Cerebellar nuclear complex (tissue), 1 donor: ENCODE measurements around the gene SMU1.

ENCODE experiments used
- DNase-seq, 2 experiments: peaks; one replicate each; lab custom pipeline; 2025; lab: John Stamatoyannopoulos, UW

SMU1 gene

DNA sequence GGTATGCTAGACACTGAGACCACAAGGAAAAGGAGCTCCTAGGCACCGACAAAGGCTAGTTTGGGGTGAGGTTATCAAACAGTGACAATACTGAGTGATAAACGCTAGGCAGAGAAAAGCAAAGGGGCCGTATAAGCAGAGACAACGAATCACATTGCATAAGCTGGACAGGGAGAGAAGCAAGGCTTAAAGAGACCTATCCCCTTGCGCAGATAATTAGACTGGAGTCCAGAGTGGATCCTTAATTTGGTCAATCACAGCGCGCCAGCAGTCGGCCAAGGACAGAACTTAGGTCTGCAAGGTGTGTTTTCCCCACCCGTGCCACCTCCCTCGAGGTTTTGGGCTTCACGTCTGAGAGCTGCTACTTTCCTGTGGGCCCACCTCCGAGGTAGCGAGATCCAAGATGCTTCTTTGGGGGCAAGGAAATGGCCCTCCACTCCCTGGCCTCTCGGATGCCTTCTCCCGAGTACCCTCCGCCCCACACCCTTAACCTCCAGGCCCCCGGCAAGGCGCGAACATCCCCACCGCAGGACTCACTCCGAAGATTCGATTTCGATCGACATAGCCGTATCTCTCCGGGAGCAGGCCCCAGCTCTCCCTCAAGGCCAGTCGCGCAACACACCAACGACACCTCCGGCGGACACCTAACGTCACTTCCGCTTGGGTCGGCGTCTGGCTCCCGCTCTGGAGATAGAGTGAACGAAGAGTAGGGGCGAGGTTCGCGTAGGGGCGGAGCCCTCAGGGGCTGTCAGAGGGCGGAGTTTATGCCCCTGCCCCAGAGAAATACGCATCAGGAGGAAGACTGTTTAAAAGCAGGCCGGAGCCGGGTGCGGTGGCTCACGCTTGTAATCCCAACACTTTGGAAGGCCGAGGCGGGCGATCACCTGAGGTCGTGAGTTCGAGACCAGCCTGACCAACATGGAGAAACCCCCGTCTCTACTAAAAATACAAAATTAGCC is at the start of gene SMU1:
Gene SMU1, minus strand, starts transcription at position 629 of the 959 bp plus-strand sequence. Its CDS starts 66 bp downstream, at position 563.
- peak; percentile 88 to 96 for DNase-seq

DNA sequence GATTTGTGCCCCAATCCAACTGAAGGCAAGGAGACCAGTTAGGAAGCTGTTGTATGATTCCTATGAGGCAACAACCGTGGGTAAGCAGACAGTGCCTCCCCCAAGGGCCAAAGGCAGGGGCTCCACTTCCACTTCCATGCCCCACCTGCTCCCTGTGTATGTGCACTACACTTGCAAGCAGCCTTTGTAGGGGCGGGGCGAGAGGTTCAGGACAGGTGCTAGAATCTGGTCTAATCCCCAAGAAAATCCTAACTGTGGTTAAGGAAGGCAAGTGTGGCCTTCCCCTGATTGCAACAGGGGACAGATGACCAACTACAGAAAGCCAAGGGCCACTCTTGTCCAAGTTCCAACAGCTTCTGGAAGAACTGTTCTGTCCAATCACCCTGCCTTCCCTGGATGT is 49.0 kb upstream of the SMU1 start:
- DNase-seq: no peak

DNA sequence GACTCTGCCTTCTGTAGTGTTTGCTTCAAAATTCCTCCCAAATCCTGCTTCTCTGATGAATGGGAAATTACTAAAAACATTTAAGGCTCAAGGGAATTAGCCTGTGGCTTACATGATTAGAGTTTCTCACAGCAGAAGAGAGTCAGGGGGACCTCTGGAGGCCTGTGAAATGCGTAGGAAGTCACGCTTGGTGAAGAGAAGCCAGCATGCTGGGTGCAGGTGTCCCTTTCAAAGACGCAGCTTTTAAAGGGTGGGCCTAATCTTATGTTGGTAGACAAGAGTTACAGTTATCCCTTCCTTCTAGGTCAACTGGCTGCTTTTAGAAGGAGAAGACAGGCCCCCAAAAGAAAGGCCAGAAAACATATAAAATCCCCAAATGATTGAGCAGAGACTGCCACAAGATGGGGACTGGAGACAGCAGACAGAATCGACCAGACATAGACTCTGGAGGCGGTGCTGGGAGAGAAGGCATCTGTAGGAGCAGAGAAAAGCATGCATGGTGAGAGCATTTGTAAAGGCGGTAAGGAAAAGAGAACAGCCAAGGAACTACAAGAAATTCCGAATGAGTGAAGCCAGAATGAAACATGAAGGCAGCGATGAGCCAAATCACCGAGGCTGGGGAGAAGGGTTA is 48.4 kb upstream of the SMU1 start:
- no peak for DNase-seq

DNA sequence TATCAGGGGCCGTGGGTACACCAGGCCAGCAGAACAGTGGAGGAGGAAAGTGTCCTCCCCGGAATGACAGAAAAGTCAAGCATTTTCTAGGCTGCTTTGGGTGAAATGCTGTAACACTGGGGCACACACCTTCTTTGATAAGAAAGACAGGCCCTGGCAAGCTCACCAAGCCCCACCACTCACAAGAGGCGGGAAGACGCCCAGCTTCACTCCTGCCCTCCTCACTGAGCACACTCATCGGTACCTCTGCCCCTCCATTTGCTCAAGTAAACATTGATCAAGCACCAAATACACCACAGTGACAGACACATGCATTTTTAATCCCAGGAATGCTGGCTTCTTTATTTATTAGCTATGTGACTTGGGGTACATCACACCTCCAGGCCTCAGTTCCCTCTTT is 47.6 kb upstream of the SMU1 start:
- no peak for DNase-seq

DNA sequence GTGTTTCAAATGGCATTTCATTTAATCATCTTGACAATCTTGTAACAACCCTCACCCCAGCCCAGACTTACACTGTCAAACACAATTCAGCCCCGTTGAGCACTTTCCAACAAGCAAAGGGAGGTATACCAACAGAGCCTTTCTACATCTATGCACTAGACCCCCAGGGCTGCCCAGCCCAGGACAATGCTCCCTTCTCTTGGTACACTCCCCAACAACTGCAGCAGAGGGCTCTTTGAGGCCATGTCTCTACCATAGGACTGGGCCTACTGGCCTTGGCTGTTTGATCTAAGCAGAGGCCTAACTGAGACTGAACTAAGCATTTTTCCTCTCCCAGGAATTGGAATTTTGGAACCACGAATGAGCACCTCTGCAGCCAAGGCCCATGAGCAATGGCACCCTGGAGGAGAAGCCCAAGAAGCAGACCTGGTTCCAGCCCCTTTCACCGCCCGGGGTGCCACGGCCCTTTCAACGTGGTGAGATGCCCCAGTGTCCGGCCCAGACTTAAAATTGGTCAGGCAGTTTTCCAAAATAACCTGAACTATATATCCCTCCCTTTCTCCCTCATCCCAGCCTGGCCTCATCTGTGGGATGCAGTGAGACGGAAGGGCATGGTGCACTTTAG is 47.0 kb upstream of the SMU1 start:
- DNase-seq: no peak

DNA sequence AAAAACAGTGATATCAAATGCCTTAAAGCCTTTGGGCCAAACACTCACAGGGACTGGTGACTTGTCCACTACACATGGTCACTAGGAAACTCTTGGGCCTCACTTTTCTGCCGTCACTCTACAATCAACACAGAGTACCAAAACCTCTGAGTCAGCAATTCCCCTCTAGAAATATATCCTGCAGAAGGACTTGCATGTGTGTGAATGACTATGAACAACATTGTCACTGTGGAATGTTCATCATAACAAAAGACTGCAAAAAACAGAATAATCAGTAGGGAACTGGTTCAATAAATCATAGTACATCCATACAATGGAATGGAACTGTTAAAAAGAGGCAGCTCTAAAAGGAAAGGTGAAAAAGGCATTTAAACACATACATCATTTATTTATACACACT is 44.1 kb upstream of the SMU1 start:
- no peak for DNase-seq

DNA sequence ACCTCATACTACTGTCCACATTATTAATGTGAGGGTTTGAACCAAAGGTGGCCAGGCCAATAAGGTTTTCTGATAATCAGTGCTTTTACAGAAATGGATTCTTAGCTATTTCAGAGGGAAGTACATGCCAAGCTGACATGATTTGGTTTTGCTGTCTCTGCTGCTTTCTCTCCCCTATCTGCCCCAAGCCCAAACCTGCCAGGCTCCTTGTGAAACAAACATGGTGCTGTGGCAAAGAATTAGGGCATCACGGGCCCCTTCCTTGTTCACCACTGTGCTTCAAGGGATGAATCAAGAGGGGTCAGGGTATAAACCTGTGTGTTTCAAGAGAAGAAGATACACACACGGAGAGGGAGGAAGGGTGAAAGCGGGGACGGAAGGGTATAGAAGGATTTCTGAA is 41.3 kb upstream of the SMU1 start:
- DNase-seq: no peak

DNA sequence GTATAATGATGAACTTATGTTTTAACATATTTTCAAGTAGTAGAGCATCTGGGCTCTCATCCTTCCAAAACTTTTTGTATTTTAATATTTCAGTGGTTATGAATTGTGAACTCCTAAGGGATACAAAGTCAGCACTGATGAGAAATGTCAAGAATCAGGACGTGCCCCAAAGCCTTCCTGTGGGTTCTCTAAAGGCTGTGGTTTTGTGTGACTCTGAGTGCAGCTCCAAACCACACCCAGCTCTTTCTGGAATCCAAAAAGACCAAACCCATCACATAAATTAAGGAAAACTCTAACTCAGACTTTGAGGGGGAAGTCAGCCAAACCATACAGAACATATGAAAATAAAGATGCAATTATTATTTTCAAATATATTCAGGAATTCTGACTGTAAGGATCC is 40.8 kb upstream of the SMU1 start:
- DNase-seq: no peak

DNA sequence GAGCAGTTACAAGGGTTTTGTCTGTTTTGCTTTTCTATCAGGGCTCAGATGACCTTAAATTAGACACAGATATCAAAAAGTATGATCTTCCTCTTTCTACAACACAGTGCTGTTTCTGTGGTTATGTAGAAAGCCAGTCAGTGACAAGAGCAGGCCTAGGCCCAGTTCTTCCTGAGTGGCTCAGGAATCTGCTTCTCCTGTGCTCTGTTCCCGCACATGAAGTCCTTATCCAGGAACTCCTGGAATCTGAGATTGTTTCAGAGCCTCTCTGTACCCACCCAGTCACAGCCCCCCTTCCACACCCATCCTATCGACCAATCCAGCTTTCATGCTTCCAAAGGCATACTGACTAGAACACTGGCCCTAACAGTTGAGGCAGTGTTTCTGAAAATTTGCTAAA is 40.4 kb upstream of the SMU1 start:
- DNase-seq: no peak

DNA sequence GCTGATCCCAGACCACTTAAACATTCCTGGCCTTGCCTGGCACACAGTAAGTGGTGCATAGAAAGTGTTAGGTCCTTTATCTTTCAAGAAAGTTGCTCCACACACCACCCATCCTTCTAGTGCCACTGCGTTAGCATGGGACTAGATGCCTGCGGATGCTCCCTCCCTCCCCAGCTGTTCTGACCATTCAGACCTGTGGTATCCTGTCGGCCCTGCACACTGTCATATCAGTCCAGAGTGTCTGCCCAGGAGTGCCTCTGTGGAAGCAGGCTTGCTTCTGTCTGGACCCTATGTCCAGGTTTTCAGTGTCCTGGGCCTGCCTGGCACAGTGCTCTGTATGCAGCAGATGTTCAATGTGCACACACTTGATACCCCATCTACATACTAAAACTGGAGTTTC is 38.3 kb upstream of the SMU1 start:
- DNase-seq: no peak

DNA sequence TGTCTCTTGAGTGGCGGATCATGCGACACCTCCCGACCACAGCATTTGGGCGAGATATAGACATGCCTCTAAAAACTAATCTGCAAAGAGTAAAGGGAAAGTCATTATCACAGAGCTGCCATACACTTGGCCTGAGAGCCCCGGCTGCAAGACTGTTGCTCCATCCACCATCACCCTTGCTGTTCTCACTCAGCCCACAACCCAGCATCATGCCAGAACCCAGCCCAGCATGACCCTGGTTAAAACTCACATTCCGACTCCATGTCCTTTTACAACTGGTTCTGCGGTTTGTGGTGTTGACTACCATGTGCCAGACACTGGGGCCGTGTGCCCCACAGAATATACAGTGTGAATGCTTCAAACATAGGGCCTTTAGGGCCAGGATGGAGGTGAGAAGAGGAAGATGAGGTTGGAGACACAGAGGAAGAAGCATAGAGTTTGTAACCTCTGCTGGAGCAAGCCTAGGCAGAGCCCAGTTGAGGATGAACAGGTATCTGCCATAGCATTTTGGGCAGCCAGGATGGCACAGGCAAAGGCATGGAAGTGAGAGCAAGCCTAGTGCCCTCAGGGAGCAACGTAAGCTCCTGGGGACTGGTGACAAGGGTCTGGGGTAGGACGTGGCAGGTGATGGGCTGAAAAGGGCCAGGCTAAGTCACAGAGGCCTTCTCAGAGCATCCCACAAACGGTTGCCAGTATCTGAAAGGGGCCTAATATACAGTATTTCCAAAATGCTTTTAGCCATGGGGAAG is 37.5 kb upstream of the SMU1 start:
- no peak for DNase-seq

DNA sequence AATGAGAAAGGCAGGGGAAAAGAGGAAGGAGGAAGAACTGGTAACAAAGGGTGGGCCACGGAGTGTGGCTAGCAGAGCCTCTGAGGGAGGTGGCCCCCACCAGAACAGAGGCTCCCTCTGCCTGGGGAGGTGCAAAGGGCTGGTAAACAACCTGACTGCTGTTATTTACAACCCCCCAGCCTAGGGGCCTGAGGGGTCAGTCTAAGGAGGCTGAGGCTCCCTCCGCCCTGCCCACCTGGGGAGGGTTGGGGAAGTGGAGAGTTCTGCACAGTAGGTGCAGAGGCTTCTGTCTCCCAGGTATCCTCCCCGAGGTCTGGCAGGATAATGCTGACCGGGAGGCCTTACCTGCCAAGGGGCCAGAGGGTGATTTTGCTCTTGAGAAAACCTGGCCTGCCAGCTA is 35.6 kb upstream of the SMU1 start:
- no peak for DNase-seq

DNA sequence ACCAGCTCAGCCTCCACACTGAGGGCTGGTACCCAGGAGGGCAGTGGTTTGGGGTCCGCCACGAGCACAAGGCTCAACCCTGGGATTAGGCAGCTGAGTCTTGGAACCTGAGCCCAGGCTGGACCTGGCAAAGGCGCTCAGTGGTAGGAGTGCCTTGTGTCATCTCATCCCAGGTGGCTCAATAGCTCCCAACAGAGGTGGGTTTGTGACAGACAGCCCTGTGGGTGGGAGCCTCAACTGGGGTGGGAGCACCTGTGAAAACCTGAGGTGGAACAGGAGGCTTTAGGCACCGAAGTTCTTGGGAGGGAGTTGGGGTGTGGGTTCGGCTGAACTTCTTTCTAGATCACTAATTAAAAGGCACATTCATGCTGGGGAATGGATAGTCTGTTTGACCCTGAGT is 35.2 kb upstream of the SMU1 start:
- DNase-seq: no peak

DNA sequence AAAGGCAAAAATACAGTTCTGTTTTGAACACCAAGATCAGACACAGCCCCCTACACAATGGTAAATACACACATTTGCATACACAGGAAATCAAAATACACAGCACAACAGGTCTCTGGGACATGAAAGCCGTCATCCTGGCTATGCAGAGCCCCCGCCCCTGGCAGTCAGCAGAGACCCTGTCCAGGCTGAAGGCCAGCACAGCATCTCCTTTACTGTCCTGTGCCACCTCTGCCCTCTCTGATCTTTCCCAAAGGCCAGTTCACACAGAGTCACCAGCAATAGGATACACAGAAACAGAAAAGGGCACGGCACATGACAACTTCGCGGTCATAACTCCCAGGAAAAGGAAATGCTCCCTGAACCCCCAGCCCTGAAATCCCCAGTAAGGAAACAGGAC is 34.2 kb upstream of the SMU1 start:
- no peak for DNase-seq

DNA sequence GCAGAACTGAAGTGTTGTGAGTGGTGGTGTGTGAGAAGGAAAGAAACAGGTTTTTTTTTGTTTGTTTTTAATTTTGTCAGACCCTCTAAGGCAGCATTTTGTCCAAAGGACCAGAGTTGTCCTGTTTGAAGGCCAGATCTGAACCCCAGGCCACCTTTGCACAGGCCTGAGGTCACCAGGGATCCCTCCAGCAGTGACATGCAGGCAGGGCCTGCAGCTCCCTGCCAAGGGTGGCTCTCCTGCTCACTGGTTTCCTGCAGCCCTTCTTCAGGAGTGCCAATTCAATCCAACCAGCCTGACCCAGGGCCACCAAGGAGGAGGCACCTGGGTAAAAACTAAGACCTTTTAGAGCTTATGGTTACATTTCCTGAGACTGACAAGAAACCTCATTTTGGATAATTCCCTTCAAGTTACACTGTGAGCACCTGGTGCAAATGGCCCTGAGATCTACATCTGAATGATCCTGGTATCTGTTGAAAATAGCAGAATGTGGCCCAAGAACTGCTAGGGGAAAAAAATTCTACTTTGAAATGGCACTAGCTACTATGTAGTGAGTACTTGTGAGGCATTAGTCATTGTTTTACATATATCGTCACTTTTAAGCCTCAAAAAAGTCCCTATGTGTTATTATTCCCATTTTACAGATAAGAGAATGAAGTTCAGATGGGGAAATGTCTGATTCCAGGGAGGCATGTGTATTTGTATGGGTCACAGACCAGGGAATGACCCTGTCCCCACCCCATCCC is 33.5 kb upstream of the SMU1 start:
- DNase-seq: no peak

DNA sequence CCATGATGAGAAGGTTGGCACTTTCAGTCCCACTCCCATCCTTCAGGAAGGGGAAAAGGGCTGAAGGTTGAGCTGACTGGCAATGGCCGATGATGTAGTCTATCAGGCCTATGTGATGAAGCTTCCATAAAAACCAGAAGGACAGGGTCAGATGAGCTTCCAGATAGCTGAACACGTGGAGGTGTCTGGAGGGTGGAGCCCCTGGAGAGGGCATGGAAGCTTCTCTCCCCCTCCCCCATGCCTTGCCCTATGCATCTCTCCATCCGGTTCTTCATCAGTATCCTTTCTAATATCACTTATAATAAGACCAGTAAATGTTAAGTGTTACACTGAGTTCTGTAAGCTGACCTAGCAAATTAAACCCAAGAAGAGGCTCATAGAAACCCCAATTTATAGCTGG is 32.6 kb upstream of the SMU1 start:
- no peak for DNase-seq

DNA sequence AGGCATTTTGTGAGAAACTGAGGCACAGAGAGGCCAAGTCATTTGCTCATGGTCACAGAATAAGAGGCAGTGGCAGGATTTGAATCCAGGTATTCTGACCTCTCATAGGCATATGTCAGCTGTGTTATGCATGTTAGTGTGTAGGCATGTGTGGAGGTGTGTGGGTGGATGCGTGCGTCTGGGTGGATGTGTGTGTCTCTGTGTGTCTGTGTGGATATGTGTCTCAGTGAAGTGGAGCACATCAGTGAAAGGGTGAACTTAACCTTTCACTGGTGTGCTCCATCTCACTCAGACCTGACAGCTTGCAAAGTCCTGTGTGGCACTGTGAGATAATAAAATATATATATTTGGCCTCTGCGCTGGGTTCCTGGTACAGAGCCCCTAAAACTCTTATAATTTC is 32.0 kb upstream of the SMU1 start:
- DNase-seq: no peak

DNA sequence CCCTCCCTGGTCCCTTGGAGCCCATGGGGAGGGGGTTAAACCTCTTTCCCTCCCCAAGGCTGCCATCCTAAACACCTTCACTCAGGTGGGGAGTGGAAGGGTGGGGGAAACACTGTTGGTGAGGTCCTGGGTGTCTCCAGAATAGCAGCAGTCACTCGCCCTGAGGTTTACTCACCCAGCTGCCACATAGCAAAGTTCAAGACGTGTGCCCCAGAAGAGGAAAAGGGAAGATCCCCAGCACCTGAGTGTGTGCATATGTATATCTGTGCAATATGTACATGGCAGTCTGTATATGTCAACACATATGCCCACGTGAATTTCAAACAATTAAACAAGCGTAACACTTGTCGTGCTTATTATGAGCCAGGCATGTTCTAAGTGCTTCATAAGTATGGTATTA is 31.3 kb upstream of the SMU1 start:
- DNase-seq: no peak

DNA sequence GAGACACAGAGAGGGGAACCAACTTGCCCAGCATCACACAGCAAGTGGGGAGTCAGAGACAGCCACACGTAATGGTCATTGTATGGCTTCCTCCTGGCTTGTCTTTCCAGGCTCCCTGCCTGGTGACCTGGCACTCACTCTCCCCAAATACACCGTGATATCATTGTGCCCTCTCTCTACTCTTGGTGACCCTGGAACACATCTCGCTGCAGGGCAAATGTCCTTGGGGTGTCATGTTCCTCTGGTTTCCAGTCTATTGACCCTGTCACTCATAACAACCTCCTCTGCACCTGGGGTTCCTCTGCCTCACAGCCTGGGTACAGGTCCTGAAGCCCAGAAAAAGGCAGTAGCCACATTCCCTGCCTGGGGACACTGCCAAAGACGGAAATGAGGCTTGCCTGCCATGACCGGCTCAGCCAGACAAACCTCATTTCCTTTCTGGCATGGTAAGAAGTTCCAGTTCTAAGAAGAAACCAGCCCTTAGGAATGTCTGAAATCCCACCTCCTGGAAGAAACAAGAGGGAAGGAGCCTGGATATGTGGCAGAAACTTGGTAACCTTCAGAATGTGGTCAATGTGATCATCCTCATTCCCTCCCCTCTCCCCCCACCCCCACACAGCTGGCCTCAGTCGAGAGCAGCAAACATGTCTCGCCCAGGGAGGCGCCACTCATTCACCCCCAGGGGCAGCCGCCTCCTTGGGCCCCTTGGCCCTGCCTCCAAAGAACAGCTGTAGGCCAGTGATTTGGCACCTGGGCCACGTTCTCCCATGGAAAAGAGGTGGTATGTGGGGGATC is 30.6 kb upstream of the SMU1 start:
- DNase-seq: peak; percentile 61 to 65

DNA sequence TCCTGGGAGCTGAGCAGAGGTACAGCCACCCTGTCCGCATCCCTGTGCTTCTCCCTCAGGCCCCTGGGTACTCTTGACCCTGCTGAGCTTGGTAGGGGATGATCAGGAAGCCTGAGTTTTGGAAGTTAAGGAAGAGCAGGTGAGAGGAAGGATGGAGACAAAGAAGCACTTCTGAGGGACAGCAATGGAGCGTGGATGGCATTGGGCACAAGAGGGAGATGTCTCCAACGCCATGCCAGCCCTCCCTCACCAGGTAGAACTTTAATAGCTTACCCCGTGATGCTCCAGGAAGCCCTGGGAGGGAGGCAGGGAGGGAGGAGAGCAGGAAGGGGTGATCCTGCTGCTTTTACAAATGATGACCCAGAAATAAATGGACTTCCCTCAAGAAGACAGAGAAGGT is 29.9 kb upstream of the SMU1 start:
- DNase-seq: no peak

DNA sequence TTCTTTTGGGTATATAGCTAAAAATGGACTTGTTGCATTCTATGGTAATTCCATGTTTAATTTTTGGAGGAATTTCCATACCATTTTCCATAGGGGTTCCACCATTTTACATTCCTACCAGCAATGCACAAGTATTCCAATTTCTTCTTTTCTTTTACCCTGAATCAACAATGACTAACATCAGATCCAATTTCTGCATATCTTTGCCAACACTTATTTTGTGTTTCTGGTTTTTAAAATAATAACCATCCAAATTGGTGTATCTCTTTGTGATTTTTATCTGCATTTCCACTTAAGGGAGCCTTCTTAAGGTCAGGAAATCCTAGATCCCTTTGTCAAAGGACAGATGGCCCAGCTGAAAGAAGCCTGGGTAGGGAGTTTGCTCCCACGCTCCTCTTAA is 29.5 kb upstream of the SMU1 start:
- DNase-seq: no peak
